ENCODE results near the gene NEO1.

The NEO1 gene

GRCh38 chr15:73051807-73052652, at the start of gene NEO1:
NEO1 (plus strand) TSS chr15:73052463; CDS start chr15:73052676, 213 bp downstream.
- DNase-seq: peak; percentile 43 to 98 (median 91)

- DNase-seq: no peak
Measured at GRCh38 chr15:73004462-73004861, 47.8 kb upstream of the NEO1 start.

DNA sequence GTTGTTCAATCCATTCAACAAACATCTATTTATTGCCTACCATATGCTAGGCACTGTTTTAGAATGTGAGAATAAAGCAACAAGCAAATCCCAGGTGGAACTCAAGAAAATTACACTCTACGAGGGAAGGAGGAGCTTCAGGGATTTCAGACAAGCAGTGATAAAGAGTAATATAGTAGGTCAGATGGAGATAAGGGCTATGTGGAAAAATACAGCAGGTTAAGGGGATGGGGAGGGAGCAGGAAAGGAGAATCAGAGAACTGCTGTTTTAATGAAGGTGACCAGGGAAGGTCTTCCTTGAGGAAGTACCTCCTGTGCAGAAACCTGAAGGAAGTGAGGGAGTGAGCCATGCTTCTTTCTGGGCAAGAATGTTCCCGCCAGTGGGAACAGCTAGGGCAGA, 47.2 kb upstream of the NEO1 start:
- no peak for DNase-seq

GRCh38 chr15:73005446-73005845, 46.8 kb upstream of the NEO1 start:
- DNase-seq: no peak

GRCh38 chr15:73006523-73006922, 45.7 kb upstream of the NEO1 start:
- no peak for DNase-seq

GRCh38 chr15:73009066-73010056, 42.9 kb upstream of the NEO1 start:
- no peak for DNase-seq

GRCh38 chr15:73010154-73011152, 41.8 kb upstream of the NEO1 start:
- no peak for DNase-seq

- no peak for DNase-seq
Measured at GRCh38 chr15:73014904-73015303, 37.4 kb upstream of the NEO1 start.

DNA sequence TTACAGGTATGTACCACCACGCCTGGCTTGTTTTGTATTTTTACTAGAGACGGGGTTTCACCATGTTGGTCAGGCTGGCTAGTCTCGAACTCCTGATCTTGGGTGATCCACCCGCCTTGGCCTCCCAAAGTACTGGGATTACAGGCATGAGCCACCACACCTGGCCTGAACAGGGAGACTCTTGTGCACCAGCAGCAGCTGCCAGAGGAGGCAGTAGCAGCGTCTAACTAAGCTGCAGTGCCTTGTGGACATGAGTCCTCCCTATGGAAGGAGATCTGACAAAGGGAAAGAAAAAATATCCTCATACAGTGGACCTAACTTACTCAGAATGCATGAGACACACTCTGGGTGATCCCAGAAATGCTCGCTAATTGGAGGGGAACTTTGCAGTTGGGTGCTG, 36.8 kb upstream of the NEO1 start:
- DNase-seq: no peak

- no peak for DNase-seq
Measured at GRCh38 chr15:73017987-73018386, 34.3 kb upstream of the NEO1 start.

- DNase-seq: no peak
Measured at GRCh38 chr15:73019154-73019553, 33.1 kb upstream of the NEO1 start.

DNA sequence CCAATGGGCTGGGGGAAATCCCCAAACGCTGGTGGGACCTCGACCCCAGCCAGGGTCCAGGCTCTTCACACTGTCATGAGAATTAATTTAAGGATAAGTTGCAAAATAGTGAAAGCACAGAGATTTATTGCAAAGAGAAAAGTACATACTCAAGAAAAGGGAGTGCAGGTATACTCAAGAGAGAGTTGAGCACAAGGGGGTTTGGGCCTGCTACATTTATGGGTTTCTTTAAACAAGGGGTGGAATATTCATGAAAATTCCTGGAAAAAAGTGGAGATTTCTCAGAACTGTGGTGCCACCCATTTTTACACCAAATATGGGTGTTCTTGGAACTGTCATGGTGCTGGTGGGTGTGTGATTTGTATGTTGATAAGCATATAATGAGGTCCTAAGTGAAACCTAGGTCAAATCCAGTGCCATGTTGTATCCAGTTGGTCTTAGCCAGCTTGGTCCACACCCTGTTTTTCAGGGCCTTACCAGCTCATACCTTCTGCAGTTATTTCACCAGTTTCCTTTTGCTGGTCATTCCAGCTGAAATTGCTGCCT, 32.6 kb upstream of the NEO1 start:
- DNase-seq: no peak

- peak in 9 of 51 donors; percentile 2 to 18 (median 9) for DNase-seq
Measured at GRCh38 chr15:73021139-73021621, 31.1 kb upstream of the NEO1 start.

DNA sequence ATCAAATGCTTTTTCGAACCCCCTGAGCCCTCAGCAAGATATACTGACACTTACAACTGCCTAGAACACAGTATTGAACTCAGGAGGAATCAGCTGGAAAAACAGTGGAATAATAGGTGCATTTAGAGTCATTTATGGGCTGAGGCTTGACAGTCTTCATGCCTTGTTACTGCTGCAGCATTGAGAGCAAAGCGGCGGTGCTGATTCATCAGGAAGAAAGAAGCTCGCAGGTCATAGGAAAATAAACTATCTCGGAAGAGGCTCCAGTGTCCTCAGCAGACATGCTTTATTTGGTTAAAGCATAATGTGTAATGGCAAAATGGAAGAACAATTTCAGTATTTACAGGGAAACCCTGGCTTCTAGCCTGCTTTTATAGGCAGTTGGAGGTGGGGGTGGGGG, 30.1 kb upstream of the NEO1 start:
- peak in 3 of 51 donors; percentile 3 to 11 (median 5) for DNase-seq

GRCh38 chr15:73023071-73023470, 29.2 kb upstream of the NEO1 start:
- DNase-seq: no peak

DNA sequence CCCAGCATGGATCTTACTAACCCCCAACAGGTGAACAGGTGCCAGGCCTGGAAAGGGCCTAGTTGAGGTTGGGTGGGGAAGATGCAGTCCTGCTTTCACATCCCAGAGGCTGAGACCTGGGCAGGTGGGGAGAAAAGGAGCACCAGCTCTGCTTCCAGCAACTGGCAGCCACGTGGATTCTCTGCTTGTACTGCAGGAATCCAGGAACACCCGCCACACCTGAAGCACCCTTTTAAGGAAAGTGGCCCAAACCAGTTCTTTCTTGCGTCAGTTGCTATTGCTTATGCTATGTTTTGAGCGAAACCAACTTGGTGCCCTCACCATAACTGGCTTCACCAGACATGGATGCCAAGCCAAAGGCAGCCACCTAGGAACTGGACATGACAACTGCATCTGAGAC, 28.1 kb upstream of the NEO1 start:
- DNase-seq: no peak

DNA sequence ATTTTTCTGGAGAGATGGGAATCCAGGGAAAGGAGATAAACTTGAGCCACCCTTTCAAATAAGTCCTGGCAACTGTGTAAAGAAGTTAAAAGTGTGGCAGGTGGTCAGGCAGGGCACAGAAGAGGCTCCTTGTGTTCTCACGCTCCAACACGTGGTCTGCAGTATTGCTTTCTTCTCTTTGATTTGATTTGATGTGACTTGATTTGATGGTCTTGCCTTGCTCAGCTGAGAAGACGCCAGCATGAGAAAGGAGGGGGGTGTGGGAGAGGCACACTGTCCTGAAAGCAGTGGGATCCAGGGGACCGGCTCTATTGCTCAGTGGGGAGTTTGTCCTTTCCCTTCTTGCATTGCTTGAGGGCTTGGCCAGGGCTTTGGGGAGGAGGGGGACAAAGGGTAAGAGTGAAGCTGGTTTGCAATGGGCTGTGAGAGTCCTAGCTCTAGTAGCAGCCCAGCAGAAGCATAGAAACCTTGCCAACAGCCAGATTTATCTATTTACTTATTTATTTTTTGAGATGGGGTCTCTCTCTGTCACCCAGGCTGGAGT, 25.7 kb upstream of the NEO1 start:
- DNase-seq: no peak

GRCh38 chr15:73028031-73028430, 24.2 kb upstream of the NEO1 start:
- no peak for DNase-seq

DNA sequence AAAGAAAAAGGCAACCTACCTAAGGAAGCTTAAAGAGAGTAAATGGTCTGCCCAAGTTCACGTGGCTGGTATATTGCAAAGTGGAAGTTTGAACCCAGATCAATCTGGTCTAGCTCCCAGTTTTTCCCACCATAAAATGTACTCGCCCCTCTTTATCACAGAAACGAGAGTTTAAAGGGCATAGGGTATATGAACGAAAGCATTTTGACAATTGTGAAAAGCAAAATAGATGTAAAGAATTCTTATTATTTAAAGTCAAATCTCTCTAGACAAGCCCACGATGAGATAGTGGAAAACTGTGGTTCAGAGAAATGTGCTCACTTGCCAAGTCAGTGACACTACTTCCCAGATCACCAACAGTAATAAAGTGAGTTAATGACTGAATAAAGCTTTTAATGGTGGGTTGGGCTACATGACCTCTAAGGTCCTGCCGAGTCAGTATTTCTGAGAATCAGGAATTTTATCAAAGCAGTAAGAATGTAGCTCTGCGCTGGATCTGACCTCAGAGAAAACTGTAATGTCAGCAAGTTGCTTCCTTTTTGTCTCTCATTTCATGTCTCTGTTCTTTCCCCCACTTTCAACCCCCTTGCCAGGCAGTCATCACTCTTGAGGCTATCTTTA, 23.3 kb upstream of the NEO1 start:
- no peak for DNase-seq
